ENCODE measurements around the gene KIAA1958. TPM values are rescaled to one million over a fixed set of nuclear protein-coding genes. Genes with fewer than 3 reads are reported as not detected.
A peak's percentile ranks its signal among the peaks of the same experiment; 100 is the strongest.
"Not testable (repeated sequence)": the region's sequence is repeated elsewhere in the genome, so short reads cannot be mapped to it uniquely, and the experiment has no call there.

The KIAA1958 gene
- total RNA-seq, 1 experiment from 2014 or later, result 3.5 TPM

GRCh38 chr9:112654282-112654681 is 167.7 kb downstream of the KIAA1958 start:
- no peak for DNase-seq (ENCODE audit: low read depth)

- DNase-seq (ENCODE audit: low read depth), result no peak
Measured at GRCh38 chr9:112655668-112656067, 169.0 kb downstream of the KIAA1958 start.

- no peak for DNase-seq (ENCODE audit: low read depth)
Measured at GRCh38 chr9:112659906-112660305, 173.3 kb downstream of the KIAA1958 start.

DNA sequence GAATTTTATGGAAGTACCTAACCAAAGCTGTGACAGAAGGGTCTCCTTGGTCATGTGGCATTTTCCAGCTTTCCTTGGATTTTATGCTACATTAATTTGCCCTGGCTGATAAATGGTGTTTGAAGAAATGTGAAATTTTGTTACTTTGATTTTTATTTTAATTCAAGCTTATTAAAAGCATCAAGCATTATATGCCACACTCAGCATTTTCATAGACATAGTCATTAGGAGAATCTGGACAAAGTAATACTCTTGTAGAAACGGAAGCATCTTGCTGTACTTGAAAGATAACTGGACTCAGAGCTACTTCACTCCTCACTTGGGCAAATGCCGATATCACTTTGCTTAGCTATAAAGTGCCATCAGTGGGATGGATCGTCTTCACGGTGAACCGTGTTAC is 177.1 kb downstream of the KIAA1958 start:
- no peak for DNase-seq (ENCODE audit: low read depth)

DNA sequence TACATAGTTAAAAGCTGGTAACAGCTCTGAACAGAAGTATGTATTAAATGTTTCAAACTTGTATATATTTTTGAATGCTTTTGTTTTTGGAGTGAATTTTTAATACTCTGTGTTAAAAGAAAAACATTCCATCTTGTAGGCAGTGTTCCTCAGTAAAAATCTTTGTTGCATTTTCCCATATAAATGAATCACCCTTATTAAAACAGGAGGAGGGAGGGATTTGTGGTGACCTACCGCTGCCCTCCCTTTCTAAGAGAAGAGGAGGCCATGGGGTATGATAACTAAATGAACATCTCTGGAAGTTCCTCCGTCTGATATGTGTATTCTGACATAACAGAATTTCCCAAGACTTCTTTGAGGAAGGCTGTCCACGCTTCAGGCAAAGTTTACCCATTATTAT is 177.9 kb downstream of the KIAA1958 start:
- no peak for DNase-seq (ENCODE audit: low read depth)

DNA sequence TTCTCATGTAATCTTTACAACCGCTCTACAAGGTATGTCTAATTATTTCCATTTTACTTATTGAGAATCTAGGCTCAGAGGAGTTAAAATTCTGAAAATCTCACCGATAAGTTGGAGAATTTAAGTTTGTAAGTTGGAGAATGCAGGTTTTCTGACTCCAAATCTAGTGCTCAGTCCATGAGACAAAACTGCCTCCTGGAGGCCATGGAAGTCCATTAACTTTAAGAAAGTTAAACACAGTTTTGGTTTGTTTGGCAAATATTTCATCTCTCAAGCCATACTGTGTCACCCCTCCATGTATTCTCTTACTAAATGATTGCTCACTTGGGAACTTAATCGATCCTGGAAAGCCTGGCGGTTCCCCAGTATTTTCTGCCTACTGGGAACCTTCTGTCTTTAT is 178.7 kb downstream of the KIAA1958 start:
- no peak for DNase-seq (ENCODE audit: low read depth)

GRCh38 chr9:112669326-112669725 is 182.7 kb downstream of the KIAA1958 start:
- no peak for DNase-seq (ENCODE audit: low read depth)

- DNase-seq (ENCODE audit: low read depth), result no peak
Measured at GRCh38 chr9:112670991-112671625, 184.5 kb downstream of the KIAA1958 start.

DNA sequence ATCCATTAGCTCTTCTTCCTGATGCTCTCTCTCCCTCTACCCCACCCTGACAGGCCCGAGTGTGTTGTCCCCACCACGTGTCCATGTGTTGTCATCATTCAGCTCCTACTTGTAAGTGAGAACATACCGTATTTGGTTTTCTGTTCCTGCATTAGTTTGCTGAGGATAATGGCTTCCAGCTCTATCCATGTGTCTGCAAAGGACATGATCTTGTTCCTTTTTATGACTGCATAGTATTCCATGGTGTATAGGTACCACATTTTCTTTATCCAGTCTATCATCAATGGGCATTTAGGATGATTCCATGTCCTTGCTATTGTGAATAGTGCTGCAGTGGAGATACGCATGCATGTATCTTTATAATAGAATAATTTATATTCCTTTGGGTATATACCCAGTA is 186.6 kb downstream of the KIAA1958 start:
- DNase-seq (ENCODE audit: low read depth), result not testable (repeated sequence)

GRCh38 chr9:112677040-112677439 is 190.4 kb downstream of the KIAA1958 start:
- DNase-seq (ENCODE audit: low read depth), result no peak

DNA sequence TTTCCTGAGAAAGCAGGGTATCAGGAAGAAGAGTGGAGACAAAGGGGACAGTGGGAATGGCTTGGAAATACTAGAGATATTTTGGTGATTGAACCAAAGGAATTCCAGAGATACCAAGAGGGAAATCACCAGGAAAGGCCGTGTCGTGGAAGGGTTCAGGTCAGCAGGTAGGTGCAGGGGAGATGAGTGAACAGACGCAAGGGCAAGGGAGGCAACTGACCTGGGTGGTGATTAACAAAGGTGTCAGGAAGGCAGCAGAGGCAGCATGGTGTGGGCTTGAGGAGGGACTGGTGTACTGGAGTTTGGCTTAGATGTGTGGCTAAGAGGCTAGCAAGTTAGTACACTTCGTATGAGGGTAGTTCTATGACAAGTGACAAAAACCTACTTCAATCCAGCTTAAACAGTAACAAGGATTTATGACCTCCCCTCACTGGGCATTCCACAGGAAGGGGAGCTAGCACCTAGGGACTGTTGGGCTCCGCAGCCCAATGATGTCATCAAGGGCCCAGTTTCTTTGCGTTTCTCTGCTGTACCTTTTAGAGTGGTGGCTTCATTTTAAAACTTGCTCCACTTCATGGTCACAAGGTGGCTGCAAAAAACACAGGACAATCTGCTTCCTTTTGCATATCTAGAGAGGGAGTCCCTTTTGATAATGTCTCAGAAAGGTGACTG is 194.2 kb downstream of the KIAA1958 start:
- DNase-seq (ENCODE audit: low read depth), result no peak

DNA sequence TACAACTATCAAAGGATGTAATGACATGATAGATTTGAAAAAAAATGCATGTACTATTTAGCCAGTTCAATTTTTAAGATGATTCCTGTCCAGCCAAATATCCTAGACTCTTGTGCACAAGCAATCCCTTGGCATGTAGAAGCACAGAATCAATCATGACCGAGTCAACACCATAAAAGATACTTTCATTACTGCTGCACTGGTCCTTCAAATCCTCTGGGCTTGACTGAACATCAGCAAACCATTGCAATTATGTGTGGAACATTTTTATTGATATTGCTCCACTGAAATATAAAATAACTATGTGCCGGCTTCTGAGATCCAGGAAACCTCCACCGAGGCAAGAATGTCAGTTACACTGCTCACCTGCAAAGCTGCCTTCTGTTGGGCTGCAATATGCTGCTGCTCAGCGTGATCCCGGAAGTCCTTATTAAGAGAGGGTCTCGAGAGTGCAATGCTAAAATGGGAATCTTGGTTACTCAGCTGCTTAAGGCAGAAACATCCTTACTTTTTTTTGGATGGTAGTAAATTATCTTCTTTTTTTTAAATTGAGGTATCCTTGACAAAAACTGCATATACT is 202.6 kb downstream of the KIAA1958 start:
- DNase-seq (ENCODE audit: low read depth), result no peak

- no peak for DNase-seq (ENCODE audit: low read depth)
Measured at GRCh38 chr9:112694706-112695555, 208.3 kb downstream of the KIAA1958 start.

DNA sequence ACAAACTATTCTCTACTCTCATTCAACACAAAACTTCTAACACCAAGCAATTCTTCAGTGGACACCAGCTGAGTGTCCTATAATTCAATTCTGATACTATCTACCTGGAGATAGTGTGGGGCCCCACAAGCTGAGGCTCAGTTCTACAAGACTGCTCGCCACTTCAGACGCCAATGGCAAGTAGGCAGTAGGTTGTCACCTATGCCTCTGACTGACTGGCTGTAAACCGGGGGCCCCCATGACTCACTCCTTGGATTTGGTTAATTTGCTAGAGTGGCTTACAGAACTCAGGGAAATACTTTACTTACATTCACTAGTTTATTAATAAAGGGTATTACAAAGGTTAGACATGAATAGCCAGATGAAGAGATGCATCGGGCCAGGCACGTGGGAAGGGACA is 209.8 kb downstream of the KIAA1958 start:
- no peak for DNase-seq (ENCODE audit: low read depth)

DNA sequence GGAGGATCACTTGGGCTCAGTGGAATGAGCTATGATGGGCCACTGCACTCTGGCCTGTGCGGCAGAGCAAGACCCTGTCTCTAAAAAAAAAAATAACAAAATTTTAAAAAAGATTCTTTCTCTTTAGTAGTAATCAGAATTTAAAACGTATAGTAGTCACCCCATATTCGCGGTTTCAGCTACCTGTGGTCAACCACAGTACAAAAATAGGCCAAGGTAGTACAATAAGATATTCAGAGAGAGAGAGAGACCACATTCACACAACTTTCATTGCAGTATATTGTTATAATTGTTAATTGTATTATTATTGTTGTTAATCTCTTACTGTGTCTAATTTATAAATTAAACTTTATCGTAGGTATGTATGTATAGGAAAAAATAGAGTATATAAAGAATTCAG is 212.6 kb downstream of the KIAA1958 start:
- DNase-seq (ENCODE audit: low read depth), result no peak

DNA sequence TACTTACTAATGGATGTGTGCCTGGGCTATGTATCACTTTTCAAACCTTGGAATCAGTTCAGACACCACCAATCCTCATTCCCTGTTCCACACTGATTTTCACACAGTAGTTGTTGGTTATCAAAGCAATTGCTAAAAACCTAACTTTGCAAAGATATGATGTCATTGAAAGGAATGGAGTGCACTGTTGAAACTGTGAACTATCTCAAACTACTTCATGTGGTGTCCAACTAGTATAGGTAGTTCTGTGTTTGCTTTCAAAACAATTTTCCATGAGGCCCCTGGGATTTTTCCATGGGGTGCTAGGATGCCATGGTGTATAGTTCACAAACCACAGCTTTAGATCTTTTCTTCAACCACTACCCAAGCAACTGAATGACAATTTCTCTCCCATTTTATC is 213.5 kb downstream of the KIAA1958 start:
- DNase-seq (ENCODE audit: low read depth), result no peak

GRCh38 chr9:112703304-112703703 is 216.7 kb downstream of the KIAA1958 start:
- no peak for DNase-seq (ENCODE audit: low read depth)

DNA sequence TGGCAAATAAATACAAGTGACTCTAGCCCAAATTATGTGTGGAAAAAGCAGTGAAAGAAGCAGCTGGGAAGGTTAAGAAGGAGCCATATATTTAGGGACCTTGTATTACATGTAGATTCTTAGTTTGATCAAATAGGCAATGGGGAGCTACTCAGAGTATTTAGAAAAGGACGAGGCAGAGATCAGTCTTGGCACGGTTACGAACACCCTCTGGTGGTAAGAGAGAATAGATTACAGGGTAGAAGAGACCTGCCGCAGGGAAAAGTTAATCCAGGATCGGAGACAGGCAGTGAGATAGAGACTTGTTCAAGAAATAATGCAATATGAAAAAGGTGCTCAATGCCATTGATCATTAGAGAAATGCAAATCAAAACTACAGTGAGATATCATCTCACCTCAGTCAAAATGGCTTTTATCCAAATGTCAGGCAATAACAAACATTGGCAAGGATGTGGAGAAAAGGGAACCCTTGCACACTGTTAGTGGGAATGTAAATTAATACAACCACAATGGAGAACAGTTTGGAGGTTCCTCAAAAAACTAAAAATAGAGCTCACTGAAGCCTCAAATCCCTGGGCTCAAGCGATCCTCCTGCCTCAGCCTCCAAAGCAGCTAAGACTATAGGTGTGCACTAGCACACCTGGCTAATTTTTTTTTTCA is 219.3 kb downstream of the KIAA1958 start:
- no peak for DNase-seq (ENCODE audit: low read depth)

DNA sequence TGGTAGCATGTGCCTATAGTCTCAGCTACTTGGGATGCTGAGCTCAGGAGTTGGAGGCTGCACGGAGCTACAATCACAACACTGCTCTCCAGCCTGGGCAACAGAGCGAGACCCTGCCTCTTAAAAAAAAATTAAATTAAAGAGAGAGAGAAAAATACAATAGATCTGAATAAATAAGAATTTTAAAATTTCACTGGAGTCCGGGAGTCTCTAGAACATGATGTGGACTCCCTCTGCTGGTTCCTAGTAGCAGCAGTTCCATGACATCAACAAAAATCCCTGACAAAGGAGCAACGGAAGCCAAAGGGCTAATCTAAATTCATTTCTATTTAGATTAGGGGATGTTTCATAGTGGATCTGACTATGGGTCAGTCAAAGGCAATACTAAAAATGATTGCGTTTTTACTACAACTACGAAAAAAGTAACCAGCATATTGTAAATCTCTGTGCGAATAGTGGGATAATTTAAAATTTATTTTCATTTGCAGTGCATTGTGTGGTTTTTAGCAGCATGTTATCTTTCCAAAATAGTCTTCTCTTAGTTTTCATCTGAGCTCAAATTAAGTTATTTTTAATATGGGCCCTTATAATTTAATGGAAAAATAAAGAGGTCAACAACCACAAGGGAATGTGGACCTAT is 224.5 kb downstream of the KIAA1958 start:
- peak; percentile 6 for DNase-seq (ENCODE audit: low read depth)

GRCh38 chr9:112712678-112713077 is 226.1 kb downstream of the KIAA1958 start:
- DNase-seq (ENCODE audit: low read depth), result no peak
